Measurements from ENCODE around the gene IER2. TPM values are rescaled to one million over a fixed set of nuclear protein-coding genes. Genes with fewer than 3 reads are reported as not detected.

Gene IER2
- total and polyA plus RNA-seq, 2 donors (not counting 3 experiments of a cell fraction or from before 2014, with no cell fraction given), result 60.6 to 81.6 TPM

GRCh38 chr19:13120817-13121216 is 29.4 kb upstream of the IER2 start:
- intact Hi-C loops (cut with micrococcal nuclease), result no loop called here
- CTCF ChIA-PET, result interaction anchor here (1.5 to 2.1 kb wide), 2 partner anchors 12 to 30 kb away, joined by 4 to 7 read pairs; partner anchors contain the start of genes IER2 and STX10

GRCh38 chr19:13121551-13122274 is 28.5 kb upstream of the IER2 start:
- no peak overlapping the region for H3K4me3 ChIP-seq (replicated peaks in 1 of 3; ENCODE audit: insufficient read depth in 1 of 3, low read depth in 1 of 3, low read length in 3 of 3)
- no peaks in the 10 kb centered on the region for H3K9me1 ChIP-seq (replicated peaks; ENCODE audit: control insufficient read depth, extremely low read depth, insufficient read depth, low read length)
- no peaks in the 10 kb centered on the region for H4K20me1 ChIP-seq (replicated peaks; ENCODE audit: control insufficient read depth, extremely low read depth, insufficient read depth, low read length)
- H3K27ac ChIP-seq (ENCODE audit: insufficient read depth, low read depth, low read length), result no peak overlapping the region
- DNase-seq (ENCODE audit: low read depth, low spot score) (no peak), FAIRE-seq (no peak)
- H3K9me3 ChIP-seq (replicated peaks; ENCODE audit: control insufficient read depth, insufficient read depth, low read length), result no peaks in the 10 kb centered on the region
- TF ChIP-seq CTCF (IDR thresholded peaks at IDR 0.05; ENCODE audit: extremely low read depth in 1 of 2, insufficient read depth in 1 of 2, low read depth in 1 of 2, low read length in 2 of 2) (no peak), GATA2 (IDR thresholded peaks at IDR 0.05; ENCODE audit: insufficient read depth, insufficient read length, low read depth, low read length) (no peak), JUN (IDR thresholded peaks at IDR 0.05; ENCODE audit: borderline replicate concordance, insufficient read depth, insufficient read length, low read depth) (no peak)
- dilution Hi-C loops (cut with MboI; ENCODE audit: extremely low pct_ligation_motif_present, low sequenced_read_pairs) (no loop called here), intact Hi-C loops (cut with micrococcal nuclease) (no loop called here)
- peaks cover 77% of the 10 kb centered on the region for H3K79me2 ChIP-seq (ENCODE audit: control insufficient read depth, insufficient read depth, low read length)
- POLR2A ChIA-PET, result no interaction called here
- H3K9ac ChIP-seq (replicated peaks; ENCODE audit: extremely low read depth, insufficient read depth, low read length), result no peak overlapping the region
- CTCF ChIA-PET, result interaction anchor here (1.5 kb wide), 1 partner anchor 29 kb away, joined by 4 read pairs; the partner anchor contains the start of genes IER2 and STX10
- peaks cover 0 to 7% of the 10 kb centered on the region in 2 experiments for H3K36me3 ChIP-seq (ENCODE audit: control insufficient read depth in 2 of 2, extremely low read depth in 1 of 2, insufficient read depth in 2 of 2, low read length in 2 of 2)
- H3K27me3 ChIP-seq (ENCODE audit: control insufficient read depth in 2 of 2, insufficient read depth in 2 of 2, low read length in 2 of 2), result no peaks in the 10 kb centered on the region
- BruUV-seq (replicated peaks), result no TSS peak
- H3K4me1 ChIP-seq (ENCODE audit: control insufficient read depth, extremely low read depth, insufficient read depth, low read length), result peaks cover 8% of the 10 kb centered on the region
- H3K4me2 ChIP-seq (ENCODE audit: insufficient read depth, low read length), result no peak overlapping the region
- no peak overlapping the region for H2AFZ ChIP-seq (ENCODE audit: low read depth, low read length)

More at GRCh38 chr19:13120817-13121216, 29.4 kb upstream of the IER2 start:
- Histone ChIP-seq H4K20me1 (replicated peaks; ENCODE audit: control insufficient read depth, extremely low read depth, insufficient read depth, low read length) (no peaks in the 10 kb centered on the region), H2AFZ (ENCODE audit: low read depth, low read length) (no peak overlapping the region), H3K27ac (ENCODE audit: insufficient read depth, low read depth, low read length) (no peak overlapping the region), H3K9ac (replicated peaks; ENCODE audit: extremely low read depth, insufficient read depth, low read length) (no peak overlapping the region), H3K9me3 (replicated peaks; ENCODE audit: control insufficient read depth, insufficient read depth, low read length) (no peaks in the 10 kb centered on the region), H3K4me2 (ENCODE audit: insufficient read depth, low read length) (no peak overlapping the region), H3K27me3 (ENCODE audit: control insufficient read depth in 2 of 2, insufficient read depth in 2 of 2, low read length in 2 of 2) (no peaks in the 10 kb centered on the region), H3K36me3 (ENCODE audit: control insufficient read depth in 2 of 2, extremely low read depth in 1 of 2, insufficient read depth in 2 of 2, low read length in 2 of 2) (peaks cover 0 to 7% of the 10 kb centered on the region in 2 experiments), H3K4me3 (replicated peaks in 1 of 3; ENCODE audit: insufficient read depth in 1 of 3, low read depth in 1 of 3, low read length in 3 of 3) (no peak overlapping the region), H3K9me1 (replicated peaks; ENCODE audit: control insufficient read depth, extremely low read depth, insufficient read depth, low read length) (no peaks in the 10 kb centered on the region), H3K4me1 (ENCODE audit: control insufficient read depth, extremely low read depth, insufficient read depth, low read length) (peaks cover 9% of the 10 kb centered on the region), H3K79me2 (ENCODE audit: control insufficient read depth, insufficient read depth, low read length) (peaks cover 76% of the 10 kb centered on the region)
- dilution Hi-C loops (cut with MboI; ENCODE audit: extremely low pct_ligation_motif_present, low sequenced_read_pairs), result no loop called here
- DNase-seq (ENCODE audit: low read depth, low spot score) (no peak), FAIRE-seq (no peak)
- no TSS peak for BruUV-seq (replicated peaks)
- POLR2A ChIA-PET, result interaction anchor here (0.6 kb wide), 1 partner anchor 40 kb away, joined by 3 read pairs; no protein-coding TSS in a partner anchor
- no peak for TF ChIP-seq FOS (IDR thresholded peaks at IDR 0.05; ENCODE audit: borderline replicate concordance, insufficient read depth, low read length)
- TF ChIP-seq POLR2AphosphoS5 (IDR thresholded peaks at IDR 0.05; ENCODE audit: insufficient read depth, low read depth, low read length), result no peak

Measured in endothelial cell of umbilical vein (primary cell).